HG03175 (cell line): ENCODE data around the gene HSPB9.

Experiments
- ATAC-seq: cut with Tn5 transposase; IDR thresholded peaks from one replicate; pipeline ENCODE4 v1.9.1; 2021; ENCODE audit warnings: mild to moderate bottlenecking, moderate library complexity; ENCODE audit not compliant: unreplicated experiment

Gene HSPB9

DNA sequence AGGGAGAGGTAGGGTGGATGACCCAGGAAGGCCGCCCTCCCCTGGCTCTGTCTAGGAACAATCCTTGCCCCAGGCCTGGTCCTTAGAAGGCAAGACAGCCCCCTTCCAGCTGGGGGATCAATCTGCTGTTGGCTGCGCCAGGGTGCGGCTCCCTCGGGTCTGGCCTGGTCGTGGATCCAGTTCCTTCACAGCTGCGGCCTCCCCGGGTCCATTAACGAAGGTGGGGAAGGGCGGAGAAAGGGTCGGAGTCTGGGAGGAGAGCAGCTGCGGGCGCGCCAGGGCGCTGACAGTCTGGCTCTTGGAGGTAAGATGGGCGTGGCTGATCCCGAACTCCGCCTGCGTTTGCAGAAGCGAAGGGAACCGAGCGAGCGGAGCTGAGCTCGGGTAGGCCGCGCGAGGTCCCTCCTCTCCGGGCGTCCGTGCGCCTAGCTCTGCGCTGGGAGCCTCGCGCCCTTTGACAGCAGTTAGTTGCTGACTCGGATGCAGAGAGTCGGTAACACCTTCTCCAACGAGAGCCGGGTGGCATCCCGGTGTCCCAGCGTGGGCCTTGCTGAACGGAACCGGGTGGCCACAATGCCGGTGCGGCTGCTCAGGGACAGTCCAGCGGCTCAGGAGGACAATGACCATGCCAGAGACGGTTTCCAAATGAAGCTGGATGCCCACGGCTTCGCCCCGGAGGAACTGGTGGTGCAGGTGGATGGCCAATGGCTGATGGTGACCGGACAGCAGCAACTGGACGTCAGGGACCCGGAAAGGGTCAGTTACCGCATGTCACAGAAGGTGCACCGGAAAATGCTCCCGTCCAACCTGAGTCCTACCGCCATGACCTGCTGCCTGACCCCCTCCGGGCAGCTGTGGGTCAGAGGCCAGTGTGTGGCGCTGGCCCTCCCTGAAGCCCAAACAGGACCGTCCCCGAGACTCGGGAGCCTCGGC lies at the start of gene HSPB9:
Gene HSPB9 (plus strand): TSS at position 434 of the 933 bp plus-strand sequence. CDS start 47 bp downstream, at position 481.
- ATAC-seq: no peak

DNA sequence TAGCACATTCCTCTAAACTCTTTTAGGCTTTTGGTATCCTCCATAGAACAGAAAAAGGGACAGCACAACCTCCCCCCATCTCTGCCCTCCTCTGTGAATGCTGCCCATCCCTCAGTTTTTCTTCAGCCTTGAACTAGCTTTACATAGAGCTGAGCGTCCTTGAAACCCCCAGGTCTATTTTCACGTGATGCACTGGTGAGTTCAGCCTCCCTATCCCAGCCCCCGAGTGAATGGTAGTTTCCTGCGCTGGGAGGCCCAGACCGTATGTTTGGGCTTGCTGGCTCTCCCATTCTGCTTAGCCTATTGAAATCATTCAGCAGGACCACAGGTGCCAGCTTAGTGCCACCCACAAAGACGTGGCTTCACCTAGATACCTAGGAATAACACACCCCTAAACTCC lies 46.8 kb upstream of the HSPB9 start:
- no peak for ATAC-seq

DNA sequence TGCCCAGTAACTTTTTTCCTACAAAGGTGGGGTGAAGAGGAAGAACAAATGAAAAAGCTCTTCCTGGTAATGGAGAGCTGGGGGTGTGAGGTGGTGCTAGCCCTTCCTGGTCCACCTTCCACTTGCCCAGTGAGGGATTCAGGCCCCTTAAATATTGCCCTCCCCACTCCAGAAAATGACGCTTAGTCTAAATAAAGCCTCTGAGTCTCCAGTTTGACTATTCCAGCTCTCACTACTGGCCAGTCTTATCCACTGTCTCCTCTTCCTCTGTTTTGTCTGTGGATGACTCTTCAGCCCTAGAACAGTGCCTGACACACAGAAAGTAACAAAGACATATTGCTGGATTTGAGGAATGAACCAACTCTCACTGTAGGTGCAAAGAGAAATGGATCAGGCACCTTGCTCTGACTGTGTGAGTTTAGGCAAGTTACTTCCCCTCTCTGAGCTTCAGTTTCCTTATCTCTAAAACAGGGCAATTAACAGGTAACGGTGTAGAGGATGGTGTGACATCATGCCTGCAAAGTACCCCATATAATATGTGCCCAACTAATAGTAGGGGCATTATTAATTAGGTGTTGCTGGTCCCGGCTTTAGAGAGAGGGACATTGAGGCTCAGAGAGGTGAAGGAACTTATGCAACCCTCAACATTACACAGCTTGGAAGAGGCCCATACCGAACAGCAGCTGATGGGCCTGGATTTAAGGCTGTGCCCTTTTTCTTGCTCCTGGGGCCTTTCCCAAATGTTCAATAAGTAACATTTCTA lies 45.6 kb upstream of the HSPB9 start:
- ATAC-seq: no peak

DNA sequence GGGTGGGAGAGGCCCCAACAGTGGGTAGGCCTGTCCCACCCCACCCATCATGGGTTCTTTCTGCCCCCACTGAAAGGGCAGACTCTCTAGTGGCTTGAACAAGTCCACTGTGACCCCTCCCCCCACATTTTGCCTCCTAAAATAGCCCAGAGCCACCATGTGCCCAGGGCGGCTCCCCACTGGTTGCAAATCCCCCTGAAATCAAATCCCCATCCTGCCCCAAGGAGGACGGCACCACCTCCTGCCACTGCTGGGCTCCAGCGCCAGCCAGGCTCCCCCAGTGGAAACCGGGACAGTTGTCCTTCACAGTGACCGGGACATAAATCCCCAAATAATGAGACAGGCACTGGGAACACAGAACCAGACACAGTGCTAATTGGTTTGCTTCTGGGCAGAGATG lies 44.8 kb upstream of the HSPB9 start:
- no peak for ATAC-seq

GRCh38 chr17:42078396-42079043 lies 44.1 kb upstream of the HSPB9 start:
- no peak for ATAC-seq

GRCh38 chr17:42079541-42079940 lies 43.1 kb upstream of the HSPB9 start:
- no peak for ATAC-seq

DNA sequence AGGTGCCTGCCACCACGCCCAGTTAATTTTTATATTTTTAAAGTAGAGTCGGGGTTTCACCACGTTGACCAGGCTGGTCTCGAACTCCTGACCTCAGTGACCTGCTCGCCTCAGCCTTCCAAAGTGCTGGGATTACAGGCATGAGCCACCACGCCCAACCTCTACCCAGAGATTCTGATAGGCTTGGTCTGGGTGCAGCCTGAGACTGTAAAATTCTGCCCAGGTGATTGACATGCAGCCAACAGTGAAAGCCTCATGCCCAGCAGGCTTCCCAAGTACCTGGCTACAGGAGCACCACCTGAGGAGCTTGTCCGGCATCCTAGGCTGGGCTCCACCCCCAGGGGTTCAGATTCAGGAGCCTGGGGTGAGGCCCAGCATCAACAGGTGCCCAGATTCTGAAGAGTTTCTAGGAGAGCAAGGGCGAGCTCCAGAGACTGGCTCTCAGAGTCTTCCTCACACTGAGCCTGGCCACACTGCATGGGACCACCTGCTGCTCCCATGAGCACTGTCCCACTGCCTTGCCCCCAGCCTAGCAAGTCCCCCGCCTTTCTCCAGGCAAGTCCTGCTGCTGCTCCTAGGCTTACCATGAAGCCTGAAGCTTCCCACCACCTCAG lies 41.0 kb upstream of the HSPB9 start:
- no peak for ATAC-seq

- ATAC-seq: no peak
Observed at GRCh38 chr17:42087042-42087701, 35.4 kb upstream of the HSPB9 start.

GRCh38 chr17:42087736-42088705 lies 34.6 kb upstream of the HSPB9 start:
- no peak for ATAC-seq

- no peak for ATAC-seq
Observed at GRCh38 chr17:42088736-42089135, 33.9 kb upstream of the HSPB9 start.

DNA sequence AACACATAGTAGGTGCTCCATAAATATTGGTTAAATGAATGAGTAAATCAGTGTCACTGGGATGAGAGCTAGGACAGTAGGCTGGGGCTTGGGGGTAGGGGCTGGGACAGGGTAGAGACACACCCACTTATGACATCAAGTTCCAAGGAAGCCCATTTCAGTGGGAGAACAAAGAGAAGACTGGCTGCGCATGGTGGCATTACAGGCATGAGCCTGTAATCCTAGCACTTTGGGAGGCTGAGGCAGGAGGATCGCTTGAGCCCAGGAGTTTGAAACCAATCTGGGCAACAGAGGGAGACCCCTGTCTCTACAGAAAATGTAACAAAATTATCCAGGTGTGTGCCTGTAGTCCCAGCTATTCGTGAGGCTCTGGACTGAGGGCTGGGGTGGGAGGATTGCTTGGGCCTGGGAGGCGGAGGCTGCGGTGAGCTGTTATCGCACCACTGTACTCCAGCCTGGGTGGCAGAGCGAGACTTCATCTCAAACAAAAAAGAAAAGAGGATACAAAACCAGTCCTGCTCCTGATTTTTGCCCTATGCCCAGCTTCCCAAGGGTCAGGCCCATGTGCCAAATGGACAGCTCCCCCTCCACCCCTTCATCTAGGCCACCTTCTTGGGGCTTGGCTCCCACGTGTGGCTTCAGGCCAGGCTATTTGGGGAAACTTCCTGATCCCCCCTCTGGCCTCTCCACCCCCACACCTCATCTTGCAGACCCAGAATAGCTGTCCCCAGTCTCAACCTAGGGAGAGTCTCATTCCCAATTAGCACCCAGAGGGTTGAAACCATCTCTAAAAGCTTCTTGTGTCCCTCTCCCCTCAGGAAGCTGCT lies 31.4 kb upstream of the HSPB9 start:
- no peak for ATAC-seq

- ATAC-seq: no peak
Observed at GRCh38 chr17:42092939-42093338, 29.7 kb upstream of the HSPB9 start.

- ATAC-seq: no peak
Observed at GRCh38 chr17:42094375-42095069, 28.1 kb upstream of the HSPB9 start.

- ATAC-seq: no peak
Observed at GRCh38 chr17:42096360-42097111, 26.1 kb upstream of the HSPB9 start.

GRCh38 chr17:42097691-42098631 lies 24.6 kb upstream of the HSPB9 start, which contains the start of gene ZNF385C:
TSS of gene ZNF385C (minus strand) at chr17:42098473. CDS start at chr17:42063056, 35,417 bp downstream.
- ATAC-seq: no peak
